Neuronal stem cell (in vitro differentiated cells): Measurements from ENCODE around the gene CDO1.

Experiments used
- DNase-seq: peaks from one replicate; pipeline ENCODE4 v3.0.0-alpha.2; 2013; ENCODE audit warnings: low spot score
- H2AFZ ChIP-seq: one replicate; pipeline ENCODE4 v1.6.1; 2013; ENCODE audit warnings: mild to moderate bottlenecking, low read length, inconsistent platforms
- H2AK5ac ChIP-seq: 2 replicates; pipeline ENCODE4 v1.6.1; 2013; ENCODE audit warnings: low read depth, mild to moderate bottlenecking, inconsistent platforms, low read length, moderate library complexity, mixed read lengths
- H2BK120ac ChIP-seq: 2 replicates; pipeline ENCODE4 v1.6.1; 2013; ENCODE audit warnings: low read depth, mild to moderate bottlenecking, inconsistent platforms, low read length, moderate library complexity, mixed read lengths
- H2BK12ac ChIP-seq: one replicate; pipeline ENCODE4 v1.6.1; 2013; ENCODE audit warnings: low read length, inconsistent platforms
- H2BK15ac ChIP-seq: 2 replicates; pipeline ENCODE4 v1.6.1; 2013; ENCODE audit warnings: mild to moderate bottlenecking, low read length, inconsistent platforms, mixed read lengths
- H2BK5ac ChIP-seq: one replicate; pipeline ENCODE4 v1.6.1; 2013; ENCODE audit warnings: inconsistent platforms, mild to moderate bottlenecking, low read length, moderate library complexity
- H3K14ac ChIP-seq: one replicate; pipeline ENCODE4 v1.6.1; 2013; ENCODE audit warnings: low read length, inconsistent platforms
- H3K18ac ChIP-seq: 2 replicates; pipeline ENCODE4 v1.6.1; 2013; ENCODE audit warnings: low read length, inconsistent platforms
- H3K23ac ChIP-seq: 2 replicates; pipeline ENCODE4 v1.6.1; 2013; ENCODE audit warnings: low read depth, mild to moderate bottlenecking, mixed read lengths, low read length, inconsistent platforms; ENCODE audit not compliant: poor library complexity
- H3K27ac ChIP-seq: replicated peaks from 3 replicates; pipeline ENCODE4 v1.5.1; 2013; ENCODE audit warnings: low read length, inconsistent platforms
- H3K27me3 ChIP-seq, 3 experiments: 2 replicates each; pipeline ENCODE4 v1.6.1; 2013; ENCODE audit warnings: low read length in 3 of 3, mild to moderate bottlenecking in 2 of 3, inconsistent platforms in 1 of 3, low read depth in 1 of 3, mixed read lengths in 1 of 3, moderate library complexity in 1 of 3; ENCODE audit not compliant: control insufficient read depth in 3 of 3, insufficient read depth in 3 of 3
- H3K36me3 ChIP-seq, 2 donors: replicated peaks in 1 of 2; 2 replicates each; pipeline ENCODE4 v1.6.1; 2013; ENCODE audit warnings: low read length in 2 of 2; ENCODE audit not compliant: control insufficient read depth in 2 of 2, insufficient read depth in 2 of 2
- H3K4ac ChIP-seq: 2 replicates; pipeline ENCODE4 v1.6.1; 2013; ENCODE audit warnings: inconsistent platforms, mild to moderate bottlenecking, low read length, moderate library complexity
- H3K4me1 ChIP-seq, 2 donors: 1 replicate in 1 of 2; 2 replicates in 1 of 2; pipeline ENCODE4 v1.6.1; 2013; ENCODE audit warnings: low read length in 2 of 2, low read depth in 1 of 2; ENCODE audit not compliant: control insufficient read depth in 2 of 2, insufficient read depth in 1 of 2
- H3K4me2 ChIP-seq: one replicate; pipeline ENCODE4 v1.6.1; 2013; ENCODE audit warnings: mild to moderate bottlenecking, low read length, inconsistent platforms; ENCODE audit not compliant: insufficient read depth, poor library complexity, severe bottlenecking
- H3K4me3 ChIP-seq, 2 donors: 2 replicates each; pipeline ENCODE4 v1.5.1; 2013; ENCODE audit warnings: low read length in 2 of 2, mild to moderate bottlenecking in 2 of 2, inconsistent platforms in 1 of 2, moderate library complexity in 1 of 2
- H3K79me1 ChIP-seq: one replicate; pipeline ENCODE4 v1.6.1; 2013; ENCODE audit warnings: low read depth, mild to moderate bottlenecking, inconsistent platforms, low read length, moderate library complexity
- H3K9ac ChIP-seq: one replicate; pipeline ENCODE4 v1.6.1; 2013; ENCODE audit warnings: mild to moderate bottlenecking, low read depth, low read length, inconsistent platforms; ENCODE audit not compliant: poor library complexity
- H3K9me3 ChIP-seq, 2 donors: replicated peaks in 1 of 2; 2 replicates each; pipeline versions ENCODE3 to v1.6.1; 2013; ENCODE audit warnings: low read length in 2 of 2, mild to moderate bottlenecking in 2 of 2, inconsistent platforms in 1 of 2, low read depth in 1 of 2, mixed read lengths in 1 of 2, moderate library complexity in 1 of 2; ENCODE audit not compliant: control insufficient read depth in 2 of 2, insufficient read depth in 1 of 2
- H4K8ac ChIP-seq: one replicate; pipeline ENCODE4 v1.6.1; 2013; ENCODE audit warnings: low read depth, mild to moderate bottlenecking, inconsistent platforms, low read length, moderate library complexity
- H4K91ac ChIP-seq: one replicate; pipeline ENCODE4 v1.6.1; 2013; ENCODE audit warnings: low read length, low read depth, mild to moderate bottlenecking, inconsistent platforms; ENCODE audit not compliant: poor library complexity
- whole genome bisulfite sequencing, 2 donors: extraction: QIAGEN DNeasy Blood & Tissue Kit; methylation state at CpG; one replicate each; pipeline ENCODE4 v1.1.7; 2013; ENCODE audit warnings: missing lambda C conversion rate in 2 of 2, mixed read lengths in 1 of 2; ENCODE audit not compliant: insufficient read length in 2 of 2, insufficient replicate concordance in 1 of 2; ENCODE audit errors: extremely low coverage in 2 of 2; 5-methylcytosine and 5-hydroxymethylcytosine counted together

Gene CDO1

DNA sequence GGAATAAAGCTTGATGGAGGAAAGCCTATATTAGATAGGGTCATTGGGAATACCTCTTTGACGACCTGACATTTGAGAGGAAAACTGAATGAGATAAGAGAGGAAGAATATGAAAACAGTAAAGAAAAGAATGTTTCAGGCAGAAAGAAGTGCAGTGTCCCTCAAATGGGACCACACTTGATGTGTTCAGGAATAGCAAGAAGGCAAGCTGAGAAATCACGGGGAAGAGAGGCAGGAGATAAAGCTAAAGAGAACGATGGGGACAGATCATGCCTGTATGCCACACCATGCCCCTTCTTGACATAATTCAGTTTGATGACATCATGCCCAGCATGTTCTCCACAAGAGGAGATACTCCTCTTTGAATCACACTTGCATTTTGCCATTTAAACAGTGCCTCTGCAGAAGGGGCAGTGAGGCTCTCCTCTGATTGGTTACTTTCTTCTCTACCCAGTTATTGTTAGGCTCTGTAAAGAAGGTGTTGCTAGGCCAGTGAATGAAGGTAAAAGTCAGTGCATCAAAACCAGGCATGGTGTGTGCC, 32.9 kb upstream of the CDO1 start:
- H4K91ac ChIP-seq: no peak overlapping the region
- no peak overlapping the region for H3K9ac ChIP-seq
- WGBS, 2 donors: no CpG with 5 or more reads among the region's 3 CpGs
- H3K14ac ChIP-seq: no peak overlapping the region
- no peak overlapping the region for H3K23ac ChIP-seq
- H3K4me2 ChIP-seq: no peak overlapping the region
- H3K18ac ChIP-seq: no peak overlapping the region
- H4K8ac ChIP-seq: no peak overlapping the region
- no peak overlapping the region for H3K4ac ChIP-seq
- peaks cover 0 to 10% of the 10 kb centered on the region in 2 donors for H3K9me3 ChIP-seq
- no peaks in the 10 kb centered on the region for H3K36me3 ChIP-seq
- no peak overlapping the region for H2BK12ac ChIP-seq
- DNase-seq: no peak
- H2AFZ ChIP-seq: no peak overlapping the region
- no peaks in the 10 kb centered on the region for H3K79me1 ChIP-seq
- H2BK120ac ChIP-seq: no peak overlapping the region
- no peak overlapping the region for H2BK5ac ChIP-seq
- H2AK5ac ChIP-seq: no peak overlapping the region
- no peak overlapping the region for H3K27ac ChIP-seq
- H3K4me1 ChIP-seq: peaks cover 0 to 22% of the 10 kb centered on the region in 2 donors
- H2BK15ac ChIP-seq: no peak overlapping the region
- no peaks in the 10 kb centered on the region for H3K27me3 ChIP-seq
- no peak overlapping the region for H3K4me3 ChIP-seq

GRCh38 chr5:115847290-115847689, 30.8 kb upstream of the CDO1 start:
- H2AK5ac ChIP-seq: no peak overlapping the region
- H3K4me3 ChIP-seq: no peak overlapping the region
- H3K36me3 ChIP-seq: no peaks in the 10 kb centered on the region
- no peak for DNase-seq
- H3K9me3 ChIP-seq: no peaks in the 10 kb centered on the region
- H3K18ac ChIP-seq: no peak overlapping the region
- H3K27ac ChIP-seq: no peak overlapping the region
- peaks cover 0 to 27% of the 10 kb centered on the region in 2 donors for H3K4me1 ChIP-seq
- H3K4me2 ChIP-seq: no peak overlapping the region
- no peaks in the 10 kb centered on the region for H3K79me1 ChIP-seq
- no peak overlapping the region for H4K91ac ChIP-seq
- no CpG with 5 or more reads among the region's 7 CpGs for WGBS, 2 donors
- H3K4ac ChIP-seq: no peak overlapping the region
- no peaks in the 10 kb centered on the region for H3K27me3 ChIP-seq
- H3K23ac ChIP-seq: no peak overlapping the region
- no peak overlapping the region for H2BK5ac ChIP-seq
- no peak overlapping the region for H3K9ac ChIP-seq
- no peak overlapping the region for H2BK120ac ChIP-seq
- H2BK15ac ChIP-seq: no peak overlapping the region
- H3K14ac ChIP-seq: no peak overlapping the region
- no peak overlapping the region for H4K8ac ChIP-seq
- no peak overlapping the region for H2AFZ ChIP-seq
- H2BK12ac ChIP-seq: no peak overlapping the region

DNA sequence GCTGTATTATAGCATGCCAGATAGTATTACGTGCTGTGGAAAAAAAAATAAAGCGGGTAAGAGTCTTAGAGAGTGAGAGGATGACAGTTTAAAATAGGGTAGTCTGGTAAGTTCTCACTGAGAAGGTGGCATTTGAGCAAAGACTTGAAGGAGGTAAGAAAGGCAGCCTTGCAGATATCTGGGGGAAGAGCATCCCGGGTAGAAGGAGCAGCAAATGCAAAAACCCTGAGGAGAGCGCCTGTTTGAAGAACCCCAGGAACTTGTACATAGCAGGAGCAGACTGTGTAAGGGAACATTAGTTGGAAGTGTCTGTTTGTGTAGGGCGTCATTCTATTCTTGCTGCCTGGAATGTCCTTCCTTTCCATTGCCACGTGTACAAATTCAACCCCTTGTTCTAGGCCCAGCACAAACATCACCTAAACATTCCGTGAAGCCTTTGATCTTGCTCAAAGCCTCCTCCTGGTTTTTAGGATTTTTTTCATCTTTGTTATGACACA, 27.9 kb upstream of the CDO1 start:
- WGBS, 2 donors: no CpG with 5 or more reads among the region's 7 CpGs
- no peak overlapping the region for H3K4ac ChIP-seq
- H3K9ac ChIP-seq: no peak overlapping the region
- no peak overlapping the region for H2BK15ac ChIP-seq
- H3K18ac ChIP-seq: no peak overlapping the region
- H2AFZ ChIP-seq: no peak overlapping the region
- no peaks in the 10 kb centered on the region for H3K79me1 ChIP-seq
- H4K91ac ChIP-seq: no peak overlapping the region
- H2AK5ac ChIP-seq: no peak overlapping the region
- no peak overlapping the region for H3K4me2 ChIP-seq
- DNase-seq: no peak
- H2BK120ac ChIP-seq: no peak overlapping the region
- H2BK12ac ChIP-seq: no peak overlapping the region
- no peak overlapping the region for H4K8ac ChIP-seq
- H3K36me3 ChIP-seq: no peaks in the 10 kb centered on the region
- H3K23ac ChIP-seq: no peak overlapping the region
- peaks cover 2 to 7% of the 10 kb centered on the region in 2 donors for H3K4me1 ChIP-seq
- no peak overlapping the region for H3K4me3 ChIP-seq
- no peak overlapping the region for H2BK5ac ChIP-seq
- no peaks in the 10 kb centered on the region for H3K9me3 ChIP-seq
- no peak overlapping the region for H3K14ac ChIP-seq
- H3K27me3 ChIP-seq: no peaks in the 10 kb centered on the region
- H3K27ac ChIP-seq: no peak overlapping the region

GRCh38 chr5:115843444-115844130, 27.1 kb upstream of the CDO1 start:
- Histone ChIP-seq H3K14ac (no peak overlapping the region), H4K91ac (no peak overlapping the region), H3K79me1 (no peaks in the 10 kb centered on the region), H3K18ac (no peak overlapping the region), H2BK12ac (no peak overlapping the region), H2BK5ac (no peak overlapping the region), H3K9ac (no peak overlapping the region), H2AFZ (no peak overlapping the region), H4K8ac (no peak overlapping the region), H2BK120ac (no peak overlapping the region), H3K4ac (no peak overlapping the region), H3K4me3 (no peak overlapping the region), H3K36me3 (peaks cover 0 to 3% of the 10 kb centered on the region in 2 donors), H3K4me2 (no peak overlapping the region), H3K27me3 (no peaks in the 10 kb centered on the region), H3K27ac (no peak overlapping the region), H3K4me1 (peaks cover 2 to 6% of the 10 kb centered on the region in 2 donors), H3K23ac (no peak overlapping the region), H3K9me3 (no peaks in the 10 kb centered on the region), H2AK5ac (no peak overlapping the region), H2BK15ac (no peak overlapping the region)
- no CpG with 5 or more reads among the region's 6 CpGs for WGBS, 2 donors
- no peak for DNase-seq
